Omental fat pad (tissue), 4 donors: ENCODE results near the gene ADAM11. TPM values are rescaled to one million over a fixed set of nuclear protein-coding genes. Genes with fewer than 3 reads are reported as not detected.
A peak's percentile ranks its signal among the peaks of the same experiment; 100 is the strongest.

ENCODE experiments used
- ATAC-seq: fragments of 150-250 bp; one replicate; pipeline ENCODE4 v1.9.1; 2016; ENCODE audit warnings: mild to moderate bottlenecking, moderate library complexity; ENCODE audit not compliant: low FRiP score
- DNase-seq: peaks from one replicate; pipeline ENCODE4 v3.0.0-alpha.2; 2019; ENCODE audit warnings: low spot score
- CTCF ChIP-seq, 3 donors: fragments of 450-650 bp; IDR thresholded peaks; one replicate each; pipeline ENCODE4 v1.5.1; 2016 to 2017; ENCODE audit warnings: antibody characterized with exemption in 3 of 3, mild to moderate bottlenecking in 3 of 3, moderate library complexity in 2 of 3
- total RNA-seq, 4 donors: library from RNA; depleted of rRNA; stranded (reverse); fragments of >200 nt; gene quantifications; one replicate each; pipeline ENCODE4 v1.1.0, GENCODE V29; 2016

The ADAM11 gene
- total RNA-seq, 4 donors from 2014 or later: 0.19 to 0.72 (median 0.50) TPM

- no peak for DNase-seq
- no peak for TF ChIP-seq CTCF (IDR thresholded peaks at IDR 0.05)
- ATAC-seq: no peak
Observed at GRCh38 chr17:44770166-44770925, 11.6 kb downstream of the ADAM11 start.

- TF ChIP-seq CTCF (IDR thresholded peaks at IDR 0.05): no peak
- DNase-seq: no peak
- no peak for ATAC-seq
Observed at GRCh38 chr17:44772308-44773045, 13.7 kb downstream of the ADAM11 start.

- no peak for TF ChIP-seq CTCF (IDR thresholded peaks at IDR 0.05)
- DNase-seq (no peak), ATAC-seq (no peak)
Observed at GRCh38 chr17:44773140-44773539, 14.4 kb downstream of the ADAM11 start.

- peak; percentile 97 for DNase-seq
- TF ChIP-seq CTCF (IDR thresholded peaks at IDR 0.05): peak in 2 of 3 donors; percentile 80 to 94
- peak; percentile 35 for ATAC-seq
Observed at GRCh38 chr17:44774271-44775135, 15.7 kb downstream of the ADAM11 start.

GRCh38 chr17:44775136-44775837 lies 16.5 kb downstream of the ADAM11 start:
- DNase-seq (peak; percentile 93), ATAC-seq (peak; percentile 95)
- TF ChIP-seq CTCF (IDR thresholded peaks at IDR 0.05): no peak

- TF ChIP-seq CTCF (IDR thresholded peaks at IDR 0.05): no peak
- DNase-seq (no peak), ATAC-seq (peak; percentile 11)
Observed at GRCh38 chr17:44775838-44776621, 17.2 kb downstream of the ADAM11 start.
